Measurements from ENCODE around the gene CFAP73. TPM values are rescaled to one million over a fixed set of nuclear protein-coding genes. Genes with fewer than 3 reads are reported as not detected.

CFAP73 gene
- polyA plus RNA-seq, 3 donors: 0.14 TPM; not detected in 2

- Mint-ChIP-seq H3K27me3 (ENCODE audit: low read depth in 3 of 3) (peaks cover 29 to 55% (median 32%) of the 10 kb centered on the region in 3 donors), H3K27ac (peak overlapping the region in 1 of 7 donors; percentile 6), H3K4me1 (peaks cover 17% of the 10 kb centered on the region), H3K4me3 (no peak overlapping the region), H3K36me3 (no peaks in the 10 kb centered on the region), H3K9me3 (peaks cover 0 to 6% (median 0%) of the 10 kb centered on the region in 7 donors)
- H3K27me3 ChIP-seq (ENCODE audit: control insufficient read depth in 2 of 2, insufficient read depth in 2 of 2, low read length in 2 of 2): peaks cover 0 to 25% of the 10 kb centered on the region in 2 donors
- TF ChIP-seq CTCF (IDR thresholded peaks at IDR 0.05): no peak
- H3K9ac ChIP-seq (ENCODE audit: insufficient read depth, low read length, poor library complexity, severe bottlenecking): no peak overlapping the region
- H3K4me1 ChIP-seq (ENCODE audit: control insufficient read depth in 1 of 2, insufficient read depth in 2 of 2, low read length in 2 of 2): peaks cover 7 to 11% of the 10 kb centered on the region in 2 donors
- no peaks in the 10 kb centered on the region for H3K36me3 ChIP-seq (replicated peaks in 1 of 2; ENCODE audit: control insufficient read depth in 1 of 2, insufficient read depth in 2 of 2, low read length in 2 of 2)
- no peak for DNase-seq
- H3K4me2 ChIP-seq (replicated peaks; ENCODE audit: extremely low read depth, low read length, poor library complexity, severe bottlenecking): no peak overlapping the region
- no peak overlapping the region for H2AFZ ChIP-seq (ENCODE audit: insufficient read depth, low read depth, low read length, poor library complexity, severe bottlenecking)
- no peak overlapping the region for H3K4me3 ChIP-seq (replicated peaks in 1 of 3; ENCODE audit: low read depth in 2 of 3, low read length in 3 of 3)
- no peak overlapping the region for H3K27ac ChIP-seq (ENCODE audit: low read depth in 1 of 2, low read length in 2 of 2)
- H3K9me3 ChIP-seq (replicated peaks in 1 of 2; ENCODE audit: control insufficient read depth in 1 of 2, insufficient read depth in 1 of 2, low read length in 2 of 2): no peaks in the 10 kb centered on the region
- intact Hi-C loops (cut with micrococcal nuclease): no loop called here
- no peaks in the 10 kb centered on the region for H3K79me2 ChIP-seq (ENCODE audit: insufficient read depth, low read length)
- H4K20me1 ChIP-seq (ENCODE audit: insufficient read depth, low read length): no peaks in the 10 kb centered on the region
- 100% methylated on average over 4 of the region's 6 CpGs for WGBS (ENCODE audit: insufficient coverage)
Measured at GRCh38 chr12:113133036-113133435, 16.5 kb upstream of the CFAP73 start.

GRCh38 chr12:113133666-113134065, 15.9 kb upstream of the CFAP73 start:
- H3K27ac ChIP-seq (ENCODE audit: low read depth in 1 of 2, low read length in 2 of 2): no peak overlapping the region
- Mint-ChIP-seq H3K9me3 (peaks cover 0 to 6% (median 0%) of the 10 kb centered on the region in 7 donors), H3K36me3 (no peaks in the 10 kb centered on the region), H3K4me1 (peaks cover 17% of the 10 kb centered on the region), H3K27me3 (ENCODE audit: low read depth in 3 of 3) (peaks cover 27 to 50% (median 29%) of the 10 kb centered on the region in 3 donors), H3K4me3 (no peak overlapping the region), H3K27ac (no peak overlapping the region)
- intact Hi-C loops (cut with micrococcal nuclease): no loop called here
- H3K36me3 ChIP-seq (replicated peaks in 1 of 2; ENCODE audit: control insufficient read depth in 1 of 2, insufficient read depth in 2 of 2, low read length in 2 of 2): no peaks in the 10 kb centered on the region
- no peaks in the 10 kb centered on the region for H3K9me3 ChIP-seq (replicated peaks in 1 of 2; ENCODE audit: control insufficient read depth in 1 of 2, insufficient read depth in 1 of 2, low read length in 2 of 2)
- WGBS (ENCODE audit: insufficient coverage): no CpG with 5 or more reads among the region's 3 CpGs
- H3K79me2 ChIP-seq (ENCODE audit: insufficient read depth, low read length): no peaks in the 10 kb centered on the region
- H2AFZ ChIP-seq (ENCODE audit: insufficient read depth, low read depth, low read length, poor library complexity, severe bottlenecking): no peak overlapping the region
- H4K20me1 ChIP-seq (ENCODE audit: insufficient read depth, low read length): no peaks in the 10 kb centered on the region
- peaks cover 7 to 11% of the 10 kb centered on the region in 2 donors for H3K4me1 ChIP-seq (ENCODE audit: control insufficient read depth in 1 of 2, insufficient read depth in 2 of 2, low read length in 2 of 2)
- TF ChIP-seq CTCF (IDR thresholded peaks at IDR 0.05): no peak
- no peak overlapping the region for H3K9ac ChIP-seq (ENCODE audit: insufficient read depth, low read length, poor library complexity, severe bottlenecking)
- H3K27me3 ChIP-seq (ENCODE audit: control insufficient read depth in 2 of 2, insufficient read depth in 2 of 2, low read length in 2 of 2): peaks cover 0 to 25% of the 10 kb centered on the region in 2 donors
- H3K4me2 ChIP-seq (replicated peaks; ENCODE audit: extremely low read depth, low read length, poor library complexity, severe bottlenecking): no peak overlapping the region
- DNase-seq: no peak
- H3K4me3 ChIP-seq (replicated peaks in 1 of 3; ENCODE audit: low read depth in 2 of 3, low read length in 3 of 3): no peak overlapping the region

All from CD14-positive monocyte (primary cell).